ENCODE measurements around the gene UNC119B. TPM values are rescaled to one million over a fixed set of nuclear protein-coding genes. Genes with fewer than 3 reads are reported as not detected.

Gene UNC119B
- total RNA-seq, 1 donor from 2014 or later: 24.3 TPM

- Histone ChIP-seq H3K79me2 (ENCODE audit: insufficient read depth, low read length) (peaks cover 72% of the 10 kb centered on the region), H2AFZ (ENCODE audit: low read depth, low read length) (no peak overlapping the region), H3K9me3 (ENCODE audit: insufficient read depth, low read depth, low read length) (no peaks in the 10 kb centered on the region), H3K4me3 (ENCODE audit: insufficient read depth, low read depth, low read length) (no peak overlapping the region), H3K4me1 (ENCODE audit: insufficient read depth, low read length) (peaks cover 13% of the 10 kb centered on the region), H3K4me2 (ENCODE audit: low read length) (no peak overlapping the region), H3K27me3 (ENCODE audit: insufficient read depth, low read length) (no peaks in the 10 kb centered on the region), H3K36me3 (ENCODE audit: insufficient read depth, low read length) (peaks cover 29% of the 10 kb centered on the region), H3K9ac (ENCODE audit: low read length) (no peak overlapping the region), H4K20me1 (ENCODE audit: insufficient read depth, low read length) (peaks cover 96% of the 10 kb centered on the region), H3K27ac (ENCODE audit: low read depth, low read length) (no peak overlapping the region)
- H3K27ac Mint-ChIP-seq (ENCODE audit: unreplicated experiment): no peak overlapping the region
- no peak overlapping the region for H3K4me3 Mint-ChIP-seq (ENCODE audit: unreplicated experiment)
- H3K4me1 Mint-ChIP-seq (ENCODE audit: low read depth, unreplicated experiment): peaks cover 25% of the 10 kb centered on the region
- TF ChIP-seq EZH2 (IDR thresholded peaks at IDR 0.05; ENCODE audit: insufficient read depth, low read length): no peak
- TF ChIP-seq, protein P1, sequence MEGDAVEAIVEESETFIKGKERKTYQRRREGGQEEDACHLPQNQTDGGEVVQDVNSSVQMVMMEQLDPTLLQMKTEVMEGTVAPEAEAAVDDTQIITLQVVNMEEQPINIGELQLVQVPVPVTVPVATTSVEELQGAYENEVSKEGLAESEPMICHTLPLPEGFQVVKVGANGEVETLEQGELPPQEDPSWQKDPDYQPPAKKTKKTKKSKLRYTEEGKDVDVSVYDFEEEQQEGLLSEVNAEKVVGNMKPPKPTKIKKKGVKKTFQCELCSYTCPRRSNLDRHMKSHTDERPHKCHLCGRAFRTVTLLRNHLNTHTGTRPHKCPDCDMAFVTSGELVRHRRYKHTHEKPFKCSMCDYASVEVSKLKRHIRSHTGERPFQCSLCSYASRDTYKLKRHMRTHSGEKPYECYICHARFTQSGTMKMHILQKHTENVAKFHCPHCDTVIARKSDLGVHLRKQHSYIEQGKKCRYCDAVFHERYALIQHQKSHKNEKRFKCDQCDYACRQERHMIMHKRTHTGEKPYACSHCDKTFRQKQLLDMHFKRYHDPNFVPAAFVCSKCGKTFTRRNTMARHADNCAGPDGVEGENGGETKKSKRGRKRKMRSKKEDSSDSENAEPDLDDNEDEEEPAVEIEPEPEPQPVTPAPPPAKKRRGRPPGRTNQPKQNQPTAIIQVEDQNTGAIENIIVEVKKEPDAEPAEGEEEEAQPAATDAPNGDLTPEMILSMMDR (IDR thresholded peaks at IDR 0.05; ENCODE audit: insufficient read depth, low read depth, low read length): no peak
- no peaks in the 10 kb centered on the region for H3K27me3 Mint-ChIP-seq (ENCODE audit: low read depth, unreplicated experiment)
- DNase-seq (ENCODE audit: low read depth) (no peak), FAIRE-seq (no peak)
- H3K36me3 Mint-ChIP-seq (ENCODE audit: low read depth, unreplicated experiment): peaks cover 27% of the 10 kb centered on the region
- no peaks in the 10 kb centered on the region for H3K9me3 Mint-ChIP-seq (ENCODE audit: unreplicated experiment)
These were observed 17.7 kb upstream of the UNC119B start for GRCh38 chr12:120692524-120693033.

DNA sequence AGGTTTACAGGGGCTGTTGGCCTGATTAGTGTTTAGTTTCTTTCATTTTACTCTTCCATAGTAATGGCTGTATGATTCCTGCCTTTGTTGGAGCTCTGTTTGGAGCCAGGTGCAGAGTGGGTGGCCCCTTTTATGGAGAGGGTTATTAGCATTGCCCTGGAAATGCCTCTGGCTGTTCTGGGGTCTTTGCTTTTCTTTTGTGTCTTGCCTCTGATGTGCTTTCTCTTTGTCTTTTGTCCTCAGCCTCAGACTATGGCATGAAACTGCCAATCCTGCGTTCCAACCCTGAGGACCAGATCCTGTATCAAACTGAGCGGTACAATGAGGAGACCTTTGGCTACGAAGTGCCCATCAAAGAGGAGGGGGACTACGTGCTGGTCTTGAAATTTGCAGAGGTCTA, 16.4 kb upstream of the UNC119B start:
- Histone ChIP-seq H2AFZ (ENCODE audit: low read depth, low read length) (no peak overlapping the region), H3K36me3 (ENCODE audit: insufficient read depth, low read length) (peaks cover 35% of the 10 kb centered on the region), H3K9ac (ENCODE audit: low read length) (no peak overlapping the region), H3K9me3 (ENCODE audit: insufficient read depth, low read depth, low read length) (no peaks in the 10 kb centered on the region), H3K27me3 (ENCODE audit: insufficient read depth, low read length) (no peaks in the 10 kb centered on the region), H3K4me1 (ENCODE audit: insufficient read depth, low read length) (peaks cover 10% of the 10 kb centered on the region), H3K79me2 (ENCODE audit: insufficient read depth, low read length) (peaks cover 63% of the 10 kb centered on the region), H4K20me1 (ENCODE audit: insufficient read depth, low read length) (peaks cover 94% of the 10 kb centered on the region), H3K4me3 (ENCODE audit: insufficient read depth, low read depth, low read length) (no peak overlapping the region), H3K4me2 (ENCODE audit: low read length) (no peak overlapping the region), H3K27ac (ENCODE audit: low read depth, low read length) (no peak overlapping the region)
- Mint-ChIP-seq H3K36me3 (ENCODE audit: low read depth, unreplicated experiment) (peaks cover 29% of the 10 kb centered on the region), H3K4me3 (ENCODE audit: unreplicated experiment) (no peak overlapping the region), H3K27me3 (ENCODE audit: low read depth, unreplicated experiment) (no peaks in the 10 kb centered on the region), H3K27ac (ENCODE audit: unreplicated experiment) (no peak overlapping the region), H3K4me1 (ENCODE audit: low read depth, unreplicated experiment) (peaks cover 24% of the 10 kb centered on the region), H3K9me3 (ENCODE audit: unreplicated experiment) (no peaks in the 10 kb centered on the region)
- TF ChIP-seq, protein P1 (IDR thresholded peaks at IDR 0.05; ENCODE audit: insufficient read depth, low read depth, low read length): no peak
- TF ChIP-seq EZH2 (IDR thresholded peaks at IDR 0.05; ENCODE audit: insufficient read depth, low read length): no peak
- DNase-seq (ENCODE audit: low read depth) (no peak), FAIRE-seq (no peak)

GRCh38 chr12:120696626-120697025, 13.6 kb upstream of the UNC119B start:
- Histone ChIP-seq H3K4me1 (ENCODE audit: insufficient read depth, low read length) (no peaks in the 10 kb centered on the region), H3K9ac (ENCODE audit: low read length) (no peak overlapping the region), H2AFZ (ENCODE audit: low read depth, low read length) (no peak overlapping the region), H3K4me2 (ENCODE audit: low read length) (no peak overlapping the region), H3K27ac (ENCODE audit: low read depth, low read length) (no peak overlapping the region), H3K4me3 (ENCODE audit: insufficient read depth, low read depth, low read length) (no peak overlapping the region), H3K9me3 (ENCODE audit: insufficient read depth, low read depth, low read length) (no peaks in the 10 kb centered on the region), H3K36me3 (ENCODE audit: insufficient read depth, low read length) (peaks cover 50% of the 10 kb centered on the region), H3K79me2 (ENCODE audit: insufficient read depth, low read length) (peaks cover 35% of the 10 kb centered on the region), H3K27me3 (ENCODE audit: insufficient read depth, low read length) (no peaks in the 10 kb centered on the region), H4K20me1 (ENCODE audit: insufficient read depth, low read length) (peaks cover 90% of the 10 kb centered on the region)
- no peak for DNase-seq (ENCODE audit: low read depth)
- no peak overlapping the region for H3K27ac Mint-ChIP-seq (ENCODE audit: unreplicated experiment)
- no peak overlapping the region for H3K4me3 Mint-ChIP-seq (ENCODE audit: unreplicated experiment)
- H3K4me1 Mint-ChIP-seq (ENCODE audit: low read depth, unreplicated experiment): peaks cover 13% of the 10 kb centered on the region
- H3K9me3 Mint-ChIP-seq (ENCODE audit: unreplicated experiment): no peaks in the 10 kb centered on the region
- no peak for FAIRE-seq
- no peaks in the 10 kb centered on the region for H3K27me3 Mint-ChIP-seq (ENCODE audit: low read depth, unreplicated experiment)
- peaks cover 46% of the 10 kb centered on the region for H3K36me3 Mint-ChIP-seq (ENCODE audit: low read depth, unreplicated experiment)
- TF ChIP-seq EZH2 (IDR thresholded peaks at IDR 0.05; ENCODE audit: insufficient read depth, low read length): no peak
- TF ChIP-seq, protein P1 (IDR thresholded peaks at IDR 0.05; ENCODE audit: insufficient read depth, low read depth, low read length): no peak
